NCI-H748 (cell line): ENCODE results near the gene PSMA3.
A peak's percentile ranks its signal among the peaks of the same experiment; 100 is the strongest.

Source experiments
- DNase-seq: peaks from one replicate; lab custom pipeline; 2025; ENCODE audit not compliant: unreplicated experiment; lab: John Stamatoyannopoulos, UW

PSMA3 gene

GRCh38 chr14:58270628-58271027 is 26.0 kb downstream of the PSMA3 start:
- no peak for DNase-seq

GRCh38 chr14:58272588-58273372 is 28.1 kb downstream of the PSMA3 start:
- no peak for DNase-seq

GRCh38 chr14:58274881-58275280 is 30.2 kb downstream of the PSMA3 start:
- no peak for DNase-seq

DNA sequence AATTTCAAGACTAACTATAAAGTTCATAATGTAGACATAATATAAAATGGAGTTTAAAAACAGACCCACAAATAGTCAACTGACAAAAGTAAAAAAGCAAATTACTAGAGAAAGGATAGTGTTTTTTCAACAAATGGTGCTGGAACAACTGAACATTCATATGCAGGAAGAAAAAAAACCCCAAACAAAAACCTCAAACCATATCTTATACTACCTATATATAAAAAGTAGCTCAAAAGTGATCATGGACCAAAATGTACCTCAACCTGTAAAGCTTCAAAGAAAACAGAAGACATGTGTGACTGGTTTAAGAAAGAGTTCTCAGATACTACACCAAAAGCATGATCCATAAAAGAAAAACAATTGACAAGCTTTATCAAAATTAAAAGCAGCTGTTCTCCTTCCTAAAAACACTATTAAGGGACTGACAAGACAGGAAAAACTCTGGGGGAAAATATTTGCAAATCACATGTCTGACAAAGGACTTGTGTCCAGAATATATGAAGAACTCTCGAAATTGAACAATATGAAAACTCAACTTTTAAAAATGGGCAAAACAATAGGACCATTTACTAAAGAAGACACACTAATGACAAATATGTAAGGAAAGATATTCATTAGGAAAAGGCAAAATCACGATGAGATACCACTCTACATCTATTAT is 31.0 kb downstream of the PSMA3 start:
- no peak for DNase-seq

- DNase-seq = no peak
Measured at GRCh38 chr14:58276208-58276607, 31.6 kb downstream of the PSMA3 start.

- DNase-seq = no peak
Measured at GRCh38 chr14:58278177-58278576, 33.5 kb downstream of the PSMA3 start.

- DNase-seq = no peak
Measured at GRCh38 chr14:58280954-58281787, 36.5 kb downstream of the PSMA3 start.

DNA sequence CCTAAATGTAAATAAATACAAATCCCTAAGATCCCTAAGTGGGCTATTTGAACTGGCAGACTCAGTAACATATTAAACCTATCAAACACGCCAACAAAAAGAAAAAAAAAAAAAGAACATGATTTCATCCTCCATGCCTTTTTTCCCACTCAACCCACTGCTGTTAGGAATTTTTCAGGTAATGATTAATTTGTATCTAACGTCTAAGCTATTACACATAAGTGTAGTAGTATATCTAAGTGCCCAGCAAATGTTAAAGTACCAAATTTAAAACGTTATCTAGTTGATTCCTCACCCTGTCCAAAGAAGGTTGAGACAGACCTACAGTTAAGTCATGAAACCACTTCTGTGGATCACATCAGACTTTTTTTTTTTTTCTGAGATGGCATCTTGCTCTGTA is 37.3 kb downstream of the PSMA3 start:
- no peak for DNase-seq

- no peak for DNase-seq
Measured at GRCh38 chr14:58282925-58283593, 38.4 kb downstream of the PSMA3 start.

DNA sequence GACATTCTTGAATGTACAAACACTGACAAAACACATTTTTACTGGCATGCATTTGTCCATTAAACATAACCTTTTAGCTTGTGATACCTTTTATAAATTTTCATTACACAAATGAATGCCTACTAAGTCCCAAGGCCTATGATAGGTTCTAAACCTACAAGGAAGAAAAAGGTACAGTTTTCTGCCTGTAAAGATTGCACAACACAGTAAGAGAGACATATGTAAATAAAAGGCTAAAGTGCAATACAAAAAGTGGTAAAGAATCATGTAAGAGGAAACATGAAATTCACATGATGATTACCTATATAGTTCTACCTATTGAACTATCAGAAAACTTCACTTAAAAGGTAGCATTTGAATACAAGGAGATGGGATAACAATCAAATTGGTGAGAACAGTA is 39.1 kb downstream of the PSMA3 start:
- no peak for DNase-seq

- DNase-seq = no peak
Measured at GRCh38 chr14:58285132-58285531, 40.5 kb downstream of the PSMA3 start.

- no peak for DNase-seq
Measured at GRCh38 chr14:58287607-58288042, 43.0 kb downstream of the PSMA3 start.

GRCh38 chr14:58288106-58288792 is 43.6 kb downstream of the PSMA3 start:
- no peak for DNase-seq

DNA sequence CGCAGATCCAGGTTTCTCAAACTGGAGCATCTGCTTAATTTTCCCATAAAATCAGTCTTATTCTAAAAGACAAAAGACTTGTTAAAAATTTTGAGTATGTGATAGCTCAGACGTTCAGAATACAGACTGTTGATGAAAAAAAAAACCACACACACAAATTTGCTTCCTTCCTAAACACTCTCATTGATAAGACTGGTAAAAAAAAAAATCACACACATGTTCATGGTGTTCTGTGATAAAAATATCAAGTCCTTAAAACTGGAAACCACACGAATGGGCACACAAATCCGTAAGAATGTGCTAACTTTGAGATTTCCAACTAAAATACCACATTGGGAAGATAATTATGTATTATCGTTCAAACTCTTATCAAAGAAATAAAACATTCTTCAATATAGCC is 47.0 kb downstream of the PSMA3 start:
- no peak for DNase-seq

- no peak for DNase-seq
Measured at GRCh38 chr14:58292187-58292586, 47.5 kb downstream of the PSMA3 start.

GRCh38 chr14:58294201-58294600 is 49.6 kb downstream of the PSMA3 start:
- no peak for DNase-seq

GRCh38 chr14:58296726-58297125 is 52.1 kb downstream of the PSMA3 start:
- DNase-seq = no peak

DNA sequence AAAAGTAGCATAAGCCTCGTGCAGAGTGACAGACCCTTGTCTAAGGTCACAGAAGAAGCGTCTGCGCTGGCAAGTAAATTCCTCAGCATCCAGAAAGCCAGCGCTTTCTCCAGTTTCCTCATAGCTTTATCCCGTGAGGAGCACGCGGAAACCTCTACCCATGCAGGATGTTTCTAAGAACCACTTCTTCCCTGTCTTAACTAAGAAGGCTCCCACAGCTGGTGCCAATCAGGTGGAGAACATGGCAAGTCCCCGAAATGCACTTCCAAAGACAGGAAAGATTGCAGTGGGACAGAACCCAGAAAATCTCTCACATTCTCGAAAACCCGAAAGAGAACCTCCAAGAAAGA is 52.7 kb downstream of the PSMA3 start:
- peak; percentile 66 for DNase-seq

DNA sequence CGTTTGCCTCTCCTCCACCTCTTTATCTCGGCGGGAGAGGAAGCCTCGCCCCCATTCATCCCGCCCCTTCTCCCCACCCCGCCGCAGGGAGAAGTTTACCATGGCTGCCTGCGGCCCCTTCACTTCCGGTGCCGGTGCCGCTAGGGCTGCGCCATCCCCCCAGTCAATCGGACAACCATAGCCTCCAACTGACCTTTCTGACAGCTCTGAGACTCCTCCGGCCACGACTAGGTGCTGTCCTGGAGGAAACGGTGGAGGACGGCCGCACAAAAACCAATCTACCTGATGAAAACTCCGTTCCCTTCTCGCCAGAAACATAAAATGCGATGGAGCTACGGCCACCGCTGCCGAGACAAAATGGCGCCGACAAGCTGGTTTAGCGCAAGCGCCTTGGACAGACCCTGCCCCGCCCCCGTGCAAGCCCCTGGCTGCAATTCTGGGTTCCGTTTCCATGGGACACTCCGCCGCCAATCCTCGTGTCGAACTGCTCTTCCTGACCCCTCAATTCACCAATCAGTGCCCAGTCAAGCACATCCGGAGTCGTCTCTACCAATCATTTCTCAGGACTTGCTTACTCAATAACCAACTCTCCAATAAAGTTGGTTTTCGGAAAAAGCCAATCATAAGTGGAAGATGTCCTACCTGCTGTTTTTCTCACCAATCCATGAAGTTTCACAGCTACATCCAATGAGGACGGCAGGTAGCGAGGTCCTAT is 53.3 kb downstream of the PSMA3 start:
- DNase-seq = peak; percentile 100
